HG02970 (cell line): ENCODE measurements around the gene MEIS2.

Experiments used
- ATAC-seq: cut with Tn5 transposase; IDR thresholded peaks from one replicate; pipeline ENCODE4 v1.9.1; 2021; ENCODE audit warnings: mild to moderate bottlenecking, moderate library complexity, moderate number of reproducible peaks; ENCODE audit not compliant: unreplicated experiment, low FRiP score

Gene MEIS2

GRCh38 chr15:36911322-36911944 lies 188.9 kb downstream of the MEIS2 start:
- ATAC-seq, result no peak

DNA sequence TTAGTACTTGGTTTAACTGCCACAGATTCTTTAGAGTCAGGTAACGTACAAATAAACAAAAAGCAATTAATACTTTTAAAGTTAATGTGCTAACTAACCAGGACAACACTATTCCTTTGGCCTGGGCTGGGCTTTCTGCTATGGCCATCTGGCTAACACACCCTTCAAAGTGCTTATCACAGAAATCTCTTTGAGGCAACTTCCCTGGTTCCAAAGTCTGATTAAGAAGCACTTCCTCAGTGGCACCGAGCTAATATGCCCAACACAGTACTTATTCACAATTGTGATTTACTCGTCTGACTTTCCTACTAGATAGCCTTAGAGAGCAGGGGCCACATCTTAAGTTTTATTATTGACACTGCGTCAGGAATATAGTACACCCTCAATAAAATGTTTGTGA lies 191.4 kb downstream of the MEIS2 start:
- no peak for ATAC-seq

DNA sequence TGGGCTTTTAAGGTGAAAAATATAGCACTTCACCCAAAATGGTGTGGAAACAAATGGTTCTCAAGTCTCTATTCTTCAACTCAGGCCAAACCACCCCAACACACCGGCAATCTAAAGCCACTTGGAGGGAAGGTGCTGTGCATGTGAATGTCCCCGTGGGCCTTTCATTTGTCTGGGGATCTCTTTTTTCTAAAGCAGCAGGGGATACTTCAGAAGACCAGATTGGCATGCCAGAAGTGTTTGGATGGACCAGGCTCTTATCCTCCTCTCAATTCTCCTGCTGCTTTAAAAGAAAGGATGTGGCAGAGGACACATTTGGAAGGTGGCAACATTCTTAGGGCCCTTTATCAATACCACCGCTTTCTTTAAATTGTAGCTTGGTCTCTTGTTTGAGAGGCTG lies 193.1 kb downstream of the MEIS2 start:
- ATAC-seq, result no peak

DNA sequence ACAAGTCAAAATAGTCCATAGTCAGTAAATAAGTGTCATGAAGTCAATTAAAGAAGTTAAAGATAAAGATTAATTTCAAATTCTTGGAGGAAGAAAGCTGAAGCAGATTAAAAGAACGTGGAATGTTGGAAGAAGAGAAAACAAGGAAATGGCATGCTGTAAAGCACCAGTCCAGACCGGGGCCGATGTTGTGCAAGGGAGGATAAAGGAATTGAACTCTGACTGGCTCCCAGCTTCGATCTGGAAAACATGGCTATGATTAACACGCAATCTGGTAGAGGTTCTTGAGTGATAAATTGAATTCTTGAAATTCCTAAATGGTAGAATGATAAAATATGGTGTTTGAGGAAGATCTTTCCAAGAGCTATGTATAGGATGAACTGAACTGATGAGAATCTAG lies 194.4 kb downstream of the MEIS2 start:
- no peak for ATAC-seq

GRCh38 chr15:36904715-36905114 lies 195.6 kb downstream of the MEIS2 start:
- no peak for ATAC-seq

GRCh38 chr15:36903922-36904556 lies 196.3 kb downstream of the MEIS2 start:
- no peak for ATAC-seq

GRCh38 chr15:36903195-36903594 lies 197.2 kb downstream of the MEIS2 start:
- no peak for ATAC-seq

DNA sequence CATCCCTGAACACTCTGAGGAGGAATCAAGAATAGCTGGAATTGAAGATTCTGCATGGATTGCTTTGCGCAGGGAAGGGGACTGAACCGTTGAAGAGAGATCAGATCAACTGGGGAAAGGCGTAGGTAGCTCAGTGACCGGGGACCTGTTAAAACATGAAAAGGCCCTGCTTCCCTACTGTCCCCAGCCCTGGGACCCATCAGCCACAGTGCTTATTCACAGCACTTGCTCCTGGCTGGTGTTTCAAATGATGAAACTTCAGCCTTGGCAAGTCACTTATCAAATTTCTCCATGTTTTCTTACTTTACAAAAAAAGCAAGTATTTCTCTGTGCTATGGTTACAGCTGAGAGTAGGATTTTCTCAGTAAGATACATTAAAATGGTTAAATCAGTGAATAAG lies 199.3 kb downstream of the MEIS2 start:
- ATAC-seq, result no peak

DNA sequence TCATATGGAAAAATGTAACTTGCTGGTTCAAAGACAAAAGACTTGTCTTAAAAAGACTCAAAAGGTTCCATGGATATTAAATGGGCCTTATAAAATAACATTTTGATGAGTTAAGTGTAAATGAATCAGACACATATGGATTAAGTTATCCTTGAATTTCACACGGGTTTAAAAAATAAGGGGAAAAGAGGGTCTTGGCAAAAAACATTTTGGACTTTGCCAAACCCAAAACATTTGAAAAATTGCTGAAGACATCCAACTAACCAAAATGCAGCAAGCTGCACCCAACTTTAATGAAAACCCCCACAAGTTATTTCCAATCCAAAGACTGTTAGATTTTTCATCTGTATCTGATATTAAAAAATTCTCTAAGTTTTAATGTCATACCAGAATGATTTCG lies 200.7 kb downstream of the MEIS2 start:
- no peak for ATAC-seq

GRCh38 chr15:36898536-36899126 lies 201.7 kb downstream of the MEIS2 start:
- ATAC-seq, result no peak

DNA sequence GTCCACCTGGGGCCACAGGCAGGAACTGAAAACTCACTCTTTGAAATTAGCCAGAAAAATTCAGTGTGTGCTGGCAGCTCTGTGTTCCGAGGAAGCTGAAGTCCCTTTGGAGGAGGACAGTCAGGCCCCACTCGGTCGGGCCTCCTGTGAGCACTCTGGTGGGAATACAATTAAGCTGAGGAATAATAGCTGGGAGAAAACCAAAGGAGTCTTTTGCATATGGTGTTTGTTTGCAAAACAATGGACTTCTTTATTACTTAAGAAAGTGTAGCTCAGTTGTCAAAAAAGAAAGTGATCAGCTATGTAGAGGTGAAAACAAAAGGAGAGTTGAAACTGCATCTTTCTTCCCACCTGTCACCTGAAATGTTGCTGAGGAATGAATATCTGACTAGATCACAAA lies 202.5 kb downstream of the MEIS2 start:
- no peak for ATAC-seq

GRCh38 chr15:36896949-36897348 lies 203.4 kb downstream of the MEIS2 start:
- ATAC-seq, result no peak

GRCh38 chr15:36894075-36894474 lies 206.3 kb downstream of the MEIS2 start:
- ATAC-seq, result no peak

DNA sequence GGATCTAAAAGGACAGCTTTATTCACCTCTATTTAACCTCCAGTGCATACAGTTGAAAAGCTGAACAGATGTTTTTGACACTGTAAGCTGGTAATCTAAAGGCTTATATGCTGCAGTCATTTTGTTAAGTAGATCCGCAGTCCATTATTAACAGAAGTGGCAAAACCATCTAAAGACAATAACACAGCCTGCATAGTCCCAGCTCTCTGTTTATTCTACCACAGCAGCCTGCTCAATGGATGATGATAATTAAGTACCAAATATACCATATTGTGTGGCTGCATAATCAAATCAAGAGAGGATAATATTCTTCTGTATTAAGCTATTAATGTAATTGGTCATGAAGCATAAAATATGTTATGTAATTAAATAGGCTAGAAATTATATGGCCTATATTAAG lies 207.1 kb downstream of the MEIS2 start:
- no peak for ATAC-seq

- ATAC-seq, result no peak
Observed at GRCh38 chr15:36888011-36888992, 212.0 kb downstream of the MEIS2 start.

GRCh38 chr15:36887214-36887961 lies 213.0 kb downstream of the MEIS2 start:
- no peak for ATAC-seq

- ATAC-seq, result no peak
Observed at GRCh38 chr15:36886701-36887100, 213.6 kb downstream of the MEIS2 start.

DNA sequence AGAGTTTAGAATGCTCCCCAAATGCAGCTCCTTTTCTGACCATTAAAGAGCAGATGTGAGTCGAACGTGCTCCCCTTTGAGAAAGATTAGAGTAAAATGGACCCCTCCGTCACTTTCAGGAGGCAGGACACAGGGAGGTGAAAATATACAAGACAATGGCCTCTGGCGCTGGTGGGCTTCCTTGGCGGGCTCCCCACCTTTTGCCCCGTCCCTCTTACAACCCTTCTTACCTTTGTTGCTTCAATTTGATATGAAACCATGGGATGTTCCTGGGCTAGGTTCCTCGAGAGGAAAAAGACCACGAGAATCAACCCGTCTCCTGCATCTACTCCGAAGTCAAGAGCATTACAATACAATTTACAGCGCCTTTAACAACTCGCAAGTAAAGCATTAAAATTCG lies 214.2 kb downstream of the MEIS2 start:
- ATAC-seq, result no peak

DNA sequence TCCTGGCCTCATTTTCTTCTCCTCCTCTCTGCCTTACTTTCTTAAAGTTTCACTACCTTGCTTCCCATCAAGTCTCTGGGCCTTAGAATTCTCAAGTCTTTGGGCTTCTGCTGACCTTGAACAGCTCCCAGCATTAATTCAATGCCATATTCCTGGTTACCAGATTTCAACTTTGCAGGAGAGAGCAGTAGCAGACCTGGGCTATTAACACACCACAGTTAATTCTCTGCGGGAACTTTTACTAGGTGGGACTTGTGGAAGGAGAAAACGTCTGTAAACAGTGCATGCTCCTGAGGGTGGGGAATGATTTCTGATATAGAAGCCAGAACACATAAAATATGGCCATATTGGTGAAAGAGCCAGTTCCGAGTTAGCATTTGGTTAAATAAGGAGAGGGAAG lies 214.6 kb downstream of the MEIS2 start:
- ATAC-seq, result no peak

DNA sequence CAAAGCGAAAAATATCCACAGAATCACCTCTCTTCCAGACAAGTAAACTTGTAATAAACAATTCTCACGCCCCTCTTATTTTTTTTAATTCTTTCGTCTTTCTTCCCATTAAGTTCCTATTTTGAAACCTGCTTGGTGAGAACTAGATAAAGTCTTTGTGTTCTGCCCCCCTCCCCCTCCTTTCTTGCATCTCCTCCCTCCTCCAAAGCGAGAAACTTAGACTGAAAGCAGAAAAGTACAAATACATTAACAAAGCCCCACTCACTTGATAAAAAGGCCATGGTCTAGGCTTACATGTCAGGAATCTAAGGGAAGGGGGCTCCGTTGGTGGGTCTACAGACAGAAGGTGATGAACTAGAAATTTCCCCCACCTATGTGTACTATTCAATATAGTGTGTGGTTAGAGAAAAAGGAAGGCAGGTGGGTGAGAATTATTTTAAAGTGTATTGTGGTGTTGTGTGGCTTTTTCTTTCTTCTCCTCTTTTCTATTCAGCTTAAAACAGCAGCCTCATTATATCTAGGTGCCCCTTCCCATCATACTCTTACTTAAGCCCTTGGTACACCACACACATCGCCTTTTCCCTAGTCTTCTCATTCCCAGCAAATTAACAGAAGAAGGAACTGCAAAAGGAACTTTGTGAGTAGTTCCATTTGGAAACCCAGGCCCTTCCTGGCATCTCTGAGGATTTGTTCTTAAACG lies 215.3 kb downstream of the MEIS2 start:
- ATAC-seq, result no peak
